ENCODE measurements around the gene KRTCAP2.

DNA sequence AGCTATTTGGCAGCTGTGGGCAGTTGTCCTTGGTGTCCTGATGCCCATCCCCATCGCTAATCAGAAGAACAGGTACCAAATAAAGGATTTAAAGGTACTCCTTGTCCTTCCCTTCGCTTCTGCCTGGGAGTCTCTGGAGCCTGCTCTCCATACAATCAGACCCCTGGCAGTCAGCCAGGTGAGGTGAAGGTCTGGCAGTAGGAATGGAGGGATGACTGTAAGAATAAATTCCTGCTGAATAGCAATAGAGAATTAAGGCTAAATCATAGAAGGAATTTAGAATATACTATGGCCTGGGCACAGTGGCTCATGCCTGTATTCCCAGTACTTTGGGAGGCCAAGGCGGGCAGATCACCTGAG is 25.4 kb upstream of the KRTCAP2 start:
- TF ChIP-seq, protein P1, sequence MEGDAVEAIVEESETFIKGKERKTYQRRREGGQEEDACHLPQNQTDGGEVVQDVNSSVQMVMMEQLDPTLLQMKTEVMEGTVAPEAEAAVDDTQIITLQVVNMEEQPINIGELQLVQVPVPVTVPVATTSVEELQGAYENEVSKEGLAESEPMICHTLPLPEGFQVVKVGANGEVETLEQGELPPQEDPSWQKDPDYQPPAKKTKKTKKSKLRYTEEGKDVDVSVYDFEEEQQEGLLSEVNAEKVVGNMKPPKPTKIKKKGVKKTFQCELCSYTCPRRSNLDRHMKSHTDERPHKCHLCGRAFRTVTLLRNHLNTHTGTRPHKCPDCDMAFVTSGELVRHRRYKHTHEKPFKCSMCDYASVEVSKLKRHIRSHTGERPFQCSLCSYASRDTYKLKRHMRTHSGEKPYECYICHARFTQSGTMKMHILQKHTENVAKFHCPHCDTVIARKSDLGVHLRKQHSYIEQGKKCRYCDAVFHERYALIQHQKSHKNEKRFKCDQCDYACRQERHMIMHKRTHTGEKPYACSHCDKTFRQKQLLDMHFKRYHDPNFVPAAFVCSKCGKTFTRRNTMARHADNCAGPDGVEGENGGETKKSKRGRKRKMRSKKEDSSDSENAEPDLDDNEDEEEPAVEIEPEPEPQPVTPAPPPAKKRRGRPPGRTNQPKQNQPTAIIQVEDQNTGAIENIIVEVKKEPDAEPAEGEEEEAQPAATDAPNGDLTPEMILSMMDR (IDR thresholded peaks at IDR 0.05; ENCODE audit: poor library complexity) = no peak
- no peak for TF ChIP-seq EZH2 (IDR thresholded peaks at IDR 0.05; ENCODE audit: borderline replicate concordance)

All from hepatocyte (in vitro differentiated cells).